Endodermal cell (in vitro differentiated cells): ENCODE data around the gene TSPAN8. TPM values are rescaled to one million over a fixed set of nuclear protein-coding genes. Genes with fewer than 3 reads are reported as not detected.
A peak's percentile ranks its signal among the peaks of the same experiment; 100 is the strongest.

ENCODE experiments used
- DNase-seq: peaks from one replicate; pipeline ENCODE4 v3.0.0-alpha.2; 2017
- H3K27ac ChIP-seq: 2 replicates; pipeline ENCODE4 v1.5.1; 2013; ENCODE audit warnings: mild to moderate bottlenecking, low read depth, low read length, moderate library complexity
- H3K27me3 ChIP-seq: 2 replicates; pipeline ENCODE4 v1.6.1; 2013; ENCODE audit warnings: mild to moderate bottlenecking, low read length, moderate library complexity; ENCODE audit not compliant: insufficient read depth, control insufficient read depth, poor library complexity, severe bottlenecking
- H3K36me3 ChIP-seq: 2 replicates; pipeline ENCODE4 v1.7.0; 2013; ENCODE audit warnings: mild to moderate bottlenecking, low read length, moderate library complexity; ENCODE audit not compliant: control insufficient read depth, insufficient read depth
- H3K4me1 ChIP-seq: one replicate; pipeline ENCODE4 v1.7.0; 2013; ENCODE audit warnings: low read length; ENCODE audit not compliant: control insufficient read depth, insufficient read depth
- H3K4me3 ChIP-seq: 2 replicates; pipeline ENCODE4 v1.5.1; 2013; ENCODE audit warnings: mild to moderate bottlenecking, low read length, moderate library complexity
- H3K9ac ChIP-seq: 2 replicates; pipeline ENCODE4 v1.6.1; 2013; ENCODE audit warnings: mild to moderate bottlenecking, low read length, moderate library complexity; ENCODE audit not compliant: poor library complexity, severe bottlenecking; ENCODE audit errors: extremely low read depth
- H3K9me3 ChIP-seq: 2 replicates; pipeline ENCODE4 v1.6.1; 2013; ENCODE audit warnings: mild to moderate bottlenecking, low read length, moderate library complexity; ENCODE audit not compliant: control insufficient read depth
- H3K27ac Mint-ChIP-seq: 2 replicates; pipeline ENCODE4 v1.8.0; 2020; ENCODE audit warnings: mixed read lengths
- H3K27me3 Mint-ChIP-seq: 2 replicates; pipeline ENCODE4 v1.8.0; 2021; ENCODE audit warnings: mild to moderate bottlenecking, mixed read lengths; ENCODE audit not compliant: insufficient read depth
- H3K36me3 Mint-ChIP-seq: 2 replicates; pipeline ENCODE4 v1.8.0; 2020; ENCODE audit warnings: low read depth, mixed read lengths
- H3K4me1 Mint-ChIP-seq: 2 replicates; pipeline ENCODE4 v1.8.0; 2020; ENCODE audit warnings: mixed read lengths
- H3K4me3 Mint-ChIP-seq: 2 replicates; pipeline ENCODE4 v1.8.0; 2020; ENCODE audit warnings: mild to moderate bottlenecking, moderate library complexity, mixed read lengths
- H3K9me3 Mint-ChIP-seq: 2 replicates; pipeline ENCODE4 v1.8.0; 2020; ENCODE audit warnings: mild to moderate bottlenecking, mixed read lengths
- CTCF ChIP-seq: fragments of 200-600 bp; sonication (generic); conservative IDR thresholded peaks from 2 replicates; pipeline ENCODE4 v1.5.0; 2021; ENCODE audit warnings: antibody characterized with exemption, mild to moderate bottlenecking
- WGBS, 2 experiments: methylation state at CpG; one replicate each; pipeline versions ENCODE4 v1.1.5 to v1.1.7; 2013; ENCODE audit warnings: missing lambda C conversion rate in 2 of 2, mixed read lengths in 1 of 2; ENCODE audit not compliant: insufficient coverage in 1 of 2, insufficient read length in 1 of 2; 5-methylcytosine and 5-hydroxymethylcytosine counted together
- total RNA-seq, 2 donors: library from RNA; stranded (reverse); fragmentation: NEBNext Ultra II Directional in 1 of 2; extraction: Animal tissue kit (Norgen Biotek cat#: 25700) in 1 of 2; gene quantifications; 2 replicates in 1 of 2; 3 replicates in 1 of 2; pipeline ENCODE4 v1.2.1, GENCODE V29; 2021

TSPAN8 gene
- total RNA-seq, 2 donors from 2014 or later: 0.48 to 1.0 TPM

- 92% methylated on average over 1 of the region's 1 CpG; no CpG with 5 or more reads in 1 of the 2 experiments for WGBS, 2 experiments
- no peak overlapping the region for H3K4me3 Mint-ChIP-seq
Measured at GRCh38 chr12:71107936-71108335, 49.9 kb downstream of the TSPAN8 start.

GRCh38 chr12:71105956-71106355 is 51.8 kb downstream of the TSPAN8 start:
- H3K4me3 Mint-ChIP-seq: no peak overlapping the region
- no peak overlapping the region for H3K27ac ChIP-seq
- H3K4me1 Mint-ChIP-seq: no peaks in the 10 kb centered on the region
- H3K27me3 Mint-ChIP-seq: no peaks in the 10 kb centered on the region
- H3K9me3 Mint-ChIP-seq: peaks cover 14% of the 10 kb centered on the region
- no peaks in the 10 kb centered on the region for H3K4me1 ChIP-seq
- peaks cover 10% of the 10 kb centered on the region for H3K36me3 Mint-ChIP-seq
- H3K9ac ChIP-seq: no peak overlapping the region
- no peaks in the 10 kb centered on the region for H3K36me3 ChIP-seq
- H3K27ac Mint-ChIP-seq: no peak overlapping the region
- H3K9me3 ChIP-seq: peaks cover 3% of the 10 kb centered on the region
- H3K27me3 ChIP-seq: no peaks in the 10 kb centered on the region
- no peak for DNase-seq
- no peak for TF ChIP-seq CTCF
- no peak overlapping the region for H3K4me3 ChIP-seq

More at GRCh38 chr12:71107936-71108335, 49.9 kb downstream of the TSPAN8 start:
- Mint-ChIP-seq H3K36me3 (peaks cover 29% of the 10 kb centered on the region), H3K27ac (no peak overlapping the region), H3K27me3 (no peaks in the 10 kb centered on the region), H3K4me1 (no peaks in the 10 kb centered on the region), H3K9me3 (peaks cover 34% of the 10 kb centered on the region)
- H3K9me3 ChIP-seq: peaks cover 3% of the 10 kb centered on the region
- no peaks in the 10 kb centered on the region for H3K36me3 ChIP-seq
- no peak for DNase-seq
- H3K4me3 ChIP-seq: no peak overlapping the region
- H3K27me3 ChIP-seq: no peaks in the 10 kb centered on the region
- H3K4me1 ChIP-seq: no peaks in the 10 kb centered on the region
- H3K9ac ChIP-seq: no peak overlapping the region
- no peak for TF ChIP-seq CTCF
- H3K27ac ChIP-seq: no peak overlapping the region

- H3K4me3 Mint-ChIP-seq: no peak overlapping the region
- TF ChIP-seq CTCF: no peak
- H3K36me3 ChIP-seq: no peaks in the 10 kb centered on the region
- H3K9ac ChIP-seq: no peak overlapping the region
- 46% methylated on average over 2 of the region's 2 CpGs; no CpG with 5 or more reads in 1 of the 2 experiments for WGBS, 2 experiments
- H3K27ac Mint-ChIP-seq: no peak overlapping the region
- no peak overlapping the region for H3K4me3 ChIP-seq
- H3K27me3 Mint-ChIP-seq: no peaks in the 10 kb centered on the region
- H3K4me1 Mint-ChIP-seq: no peaks in the 10 kb centered on the region
- H3K9me3 Mint-ChIP-seq: no peaks in the 10 kb centered on the region
- no peak overlapping the region for H3K27ac ChIP-seq
- H3K36me3 Mint-ChIP-seq: no peaks in the 10 kb centered on the region
- H3K4me1 ChIP-seq: no peaks in the 10 kb centered on the region
- H3K9me3 ChIP-seq: no peaks in the 10 kb centered on the region
- peak; percentile 60 for DNase-seq
- H3K27me3 ChIP-seq: no peaks in the 10 kb centered on the region
Measured at GRCh38 chr12:71092290-71092689, 65.5 kb downstream of the TSPAN8 start.
